ENCODE measurements around the gene CIB4.

The CIB4 gene

GRCh38 chr2:26558271-26559043 is 82.7 kb downstream of the CIB4 start:
- Histone ChIP-seq H2AFZ (ENCODE audit: low read depth, low read length) (no peak overlapping the region), H3K79me2 (ENCODE audit: insufficient read depth, low read length) (no peaks in the 10 kb centered on the region), H3K4me2 (ENCODE audit: insufficient read depth, low read length) (no peak overlapping the region), H3K36me3 (ENCODE audit: insufficient read depth, low read length) (no peaks in the 10 kb centered on the region), H3K9ac (ENCODE audit: low read depth, low read length) (no peak overlapping the region), H4K20me1 (ENCODE audit: insufficient read depth, low read length) (0 out of 2 replicates have a peak, but pooled peaks cover 2% of the 10 kb centered on the region), H3K27ac (ENCODE audit: low read length) (no peak overlapping the region), H3K4me3 (ENCODE audit: low read depth in 1 of 2, low read length in 2 of 2) (no peak overlapping the region), H3K4me1 (ENCODE audit: insufficient read depth, low read length) (peaks cover 11% of the 10 kb centered on the region), H3K27me3 (ENCODE audit: insufficient read depth, low read length, poor library complexity) (peaks cover 30% of the 10 kb centered on the region), H3K9me3 (ENCODE audit: insufficient read depth, low read length, severe bottlenecking) (no peaks in the 10 kb centered on the region)
- TF ChIP-seq EZH2 (IDR thresholded peaks at IDR 0.05; ENCODE audit: borderline replicate concordance, low read depth, low read length, severe bottlenecking): no peak
- TF ChIP-seq CTCF (IDR thresholded peaks at IDR 0.05; ENCODE audit: borderline replicate concordance, extremely low read depth, low read length, poor library complexity, severe bottlenecking): no peak
- ATAC-seq (ENCODE audit: insufficient read depth, low read depth) (no peak), DNase-seq (no peak)

GRCh38 chr2:26557244-26557925 is 83.8 kb downstream of the CIB4 start:
- Histone ChIP-seq H2AFZ (ENCODE audit: low read depth, low read length) (no peak overlapping the region), H3K9me3 (ENCODE audit: insufficient read depth, low read length, severe bottlenecking) (no peaks in the 10 kb centered on the region), H3K9ac (ENCODE audit: low read depth, low read length) (no peak overlapping the region), H3K4me2 (ENCODE audit: insufficient read depth, low read length) (no peak overlapping the region), H3K36me3 (ENCODE audit: insufficient read depth, low read length) (no peaks in the 10 kb centered on the region), H3K4me1 (ENCODE audit: insufficient read depth, low read length) (peaks cover 7% of the 10 kb centered on the region), H3K27me3 (ENCODE audit: insufficient read depth, low read length, poor library complexity) (peaks cover 23% of the 10 kb centered on the region), H3K4me3 (ENCODE audit: low read depth in 1 of 2, low read length in 2 of 2) (no peak overlapping the region), H3K27ac (ENCODE audit: low read length) (no peak overlapping the region), H3K79me2 (ENCODE audit: insufficient read depth, low read length) (no peaks in the 10 kb centered on the region), H4K20me1 (ENCODE audit: insufficient read depth, low read length) (0 out of 2 replicates have a peak, but pooled peaks cover 2% of the 10 kb centered on the region)
- TF ChIP-seq CTCF (IDR thresholded peaks at IDR 0.05; ENCODE audit: borderline replicate concordance, extremely low read depth, low read length, poor library complexity, severe bottlenecking) (no peak), EZH2 (IDR thresholded peaks at IDR 0.05; ENCODE audit: borderline replicate concordance, low read depth, low read length, severe bottlenecking) (no peak)
- DNase-seq (no peak), ATAC-seq (ENCODE audit: insufficient read depth, low read depth) (no peak)

GRCh38 chr2:26556309-26557243 is 84.6 kb downstream of the CIB4 start:
- Histone ChIP-seq H3K9ac (ENCODE audit: low read depth, low read length) (no peak overlapping the region), H3K4me1 (ENCODE audit: insufficient read depth, low read length) (no peaks in the 10 kb centered on the region), H3K36me3 (ENCODE audit: insufficient read depth, low read length) (no peaks in the 10 kb centered on the region), H2AFZ (ENCODE audit: low read depth, low read length) (no peak overlapping the region), H3K4me3 (ENCODE audit: low read depth in 1 of 2, low read length in 2 of 2) (no peak overlapping the region), H3K27ac (ENCODE audit: low read length) (no peak overlapping the region), H3K9me3 (ENCODE audit: insufficient read depth, low read length, severe bottlenecking) (no peaks in the 10 kb centered on the region), H3K27me3 (ENCODE audit: insufficient read depth, low read length, poor library complexity) (peaks cover 15% of the 10 kb centered on the region), H4K20me1 (ENCODE audit: insufficient read depth, low read length) (0 out of 2 replicates have a peak, but pooled peaks cover 2% of the 10 kb centered on the region), H3K79me2 (ENCODE audit: insufficient read depth, low read length) (no peaks in the 10 kb centered on the region), H3K4me2 (ENCODE audit: insufficient read depth, low read length) (no peak overlapping the region)
- TF ChIP-seq EZH2 (IDR thresholded peaks at IDR 0.05; ENCODE audit: borderline replicate concordance, low read depth, low read length, severe bottlenecking) (no peak), CTCF (IDR thresholded peaks at IDR 0.05; ENCODE audit: borderline replicate concordance, extremely low read depth, low read length, poor library complexity, severe bottlenecking) (no peak)
- no peak for DNase-seq
- ATAC-seq (ENCODE audit: insufficient read depth, low read depth): no peak

Measured in DND-41 (cell line).